HK-2 (cell line): Measurements from ENCODE around the gene MYO5B.
A peak's percentile ranks its signal among the peaks of the same experiment; 100 is the strongest.
"Not testable (repeated sequence)": the region's sequence is repeated elsewhere in the genome, so short reads cannot be mapped to it uniquely, and the experiment has no call there.

Experiments
- DNase-seq: peaks from one replicate; pipeline ENCODE4 v3.0.0-alpha.2; 2018; ENCODE audit not compliant: unreplicated experiment

The MYO5B gene

DNA sequence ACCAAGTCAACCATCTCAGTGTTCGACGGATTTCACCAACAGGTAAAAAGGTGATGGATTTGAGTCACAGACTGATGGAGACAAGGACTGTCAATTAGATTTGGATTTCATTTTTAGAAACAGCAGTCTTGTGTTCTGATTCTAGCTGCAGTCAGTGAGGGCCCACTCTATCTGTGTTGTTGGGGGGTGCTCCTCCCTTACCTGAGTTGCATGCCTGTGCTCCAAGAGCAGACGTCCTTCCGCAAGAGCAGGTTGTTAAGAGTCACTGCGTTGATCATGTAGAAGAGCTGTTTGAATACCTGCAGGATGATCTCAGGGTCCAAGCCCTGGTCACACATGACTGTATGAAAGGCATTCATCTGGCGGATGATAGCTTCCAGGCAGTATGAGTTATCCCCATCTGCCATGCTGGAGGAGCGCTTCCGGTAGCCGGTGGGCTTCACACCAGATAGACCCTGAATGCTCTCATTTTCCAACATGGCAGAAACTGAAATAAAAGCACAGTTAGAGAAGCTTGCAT, 357.6 kb downstream of the MYO5B start:
- DNase-seq: not testable (repeated sequence)

DNA sequence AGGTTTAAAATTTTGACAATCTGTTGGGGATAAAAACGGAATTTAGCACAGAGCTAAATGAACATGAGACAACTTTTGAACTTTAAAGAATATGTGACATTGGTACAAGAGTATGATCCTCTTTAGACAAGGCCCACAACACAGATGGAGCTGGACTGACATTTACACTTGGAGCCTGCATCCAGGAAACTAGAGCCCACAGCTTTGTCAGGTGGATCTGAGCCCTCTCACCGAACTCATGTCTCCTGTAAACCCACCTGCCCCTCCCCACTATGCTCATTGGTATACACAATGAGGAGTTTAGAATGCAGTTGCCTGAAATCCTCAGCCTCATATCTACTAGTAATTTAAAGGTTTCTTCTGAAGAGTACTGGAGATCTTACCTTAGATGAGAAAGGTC, 359.5 kb downstream of the MYO5B start:
- DNase-seq: no peak

DNA sequence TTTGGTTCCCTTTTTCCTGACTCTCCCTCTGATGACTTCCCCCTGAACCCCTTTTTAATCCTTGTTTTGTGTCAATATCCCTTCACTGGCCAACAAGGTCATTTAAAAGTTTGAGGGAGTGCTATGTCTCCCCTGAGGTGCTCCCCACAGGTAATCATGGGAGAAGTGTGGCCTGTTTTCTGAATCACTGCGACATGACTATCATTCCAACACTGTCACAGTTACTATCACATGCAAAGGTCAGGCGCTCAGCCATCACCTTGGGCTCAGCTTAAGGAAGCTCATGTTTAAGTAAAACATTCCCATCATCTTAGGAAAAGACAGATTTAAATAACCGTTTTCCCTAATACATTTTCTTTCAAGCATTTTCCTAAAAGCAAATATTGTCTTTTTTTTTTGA, 360.7 kb downstream of the MYO5B start:
- DNase-seq: no peak

DNA sequence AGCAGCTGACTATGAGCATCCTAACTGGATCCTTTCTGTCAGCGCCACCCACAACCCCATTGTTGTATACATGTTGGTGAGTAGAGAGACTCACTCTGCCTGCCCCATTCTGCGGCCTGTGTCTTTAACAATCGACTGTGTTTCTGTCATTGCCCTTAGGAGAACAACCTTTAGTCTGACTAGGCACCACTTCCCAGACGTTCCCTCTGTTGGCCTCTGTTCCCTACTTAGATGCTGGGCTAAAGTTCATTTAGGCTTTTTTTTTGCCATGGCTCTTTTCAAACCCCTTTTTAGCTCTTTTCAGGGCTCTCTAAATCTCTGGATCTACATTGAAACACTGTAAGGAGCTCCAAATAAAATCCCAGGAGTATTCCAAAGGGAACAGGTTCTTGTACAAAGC, 361.1 kb downstream of the MYO5B start:
- no peak for DNase-seq

DNA sequence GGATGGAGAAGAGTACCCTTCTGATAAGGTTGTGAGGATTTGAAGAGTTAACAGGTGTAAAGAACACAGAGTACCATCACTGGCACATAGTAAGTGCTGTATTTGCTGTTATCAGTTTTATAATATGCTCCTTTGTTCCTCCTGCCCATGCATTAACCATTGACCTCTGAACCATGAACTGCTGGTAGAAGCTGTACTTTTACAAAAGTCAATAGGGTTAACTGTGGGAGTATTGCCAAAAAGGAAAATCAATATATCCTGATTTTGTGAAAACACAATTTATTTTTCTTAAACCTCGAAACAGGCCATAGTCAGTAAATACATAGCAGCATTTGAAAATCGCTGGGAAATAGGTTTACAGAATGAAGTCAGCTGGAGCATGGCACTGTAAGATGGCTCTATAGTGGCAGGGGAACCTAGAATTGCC, 362.7 kb downstream of the MYO5B start:
- DNase-seq: no peak

DNA sequence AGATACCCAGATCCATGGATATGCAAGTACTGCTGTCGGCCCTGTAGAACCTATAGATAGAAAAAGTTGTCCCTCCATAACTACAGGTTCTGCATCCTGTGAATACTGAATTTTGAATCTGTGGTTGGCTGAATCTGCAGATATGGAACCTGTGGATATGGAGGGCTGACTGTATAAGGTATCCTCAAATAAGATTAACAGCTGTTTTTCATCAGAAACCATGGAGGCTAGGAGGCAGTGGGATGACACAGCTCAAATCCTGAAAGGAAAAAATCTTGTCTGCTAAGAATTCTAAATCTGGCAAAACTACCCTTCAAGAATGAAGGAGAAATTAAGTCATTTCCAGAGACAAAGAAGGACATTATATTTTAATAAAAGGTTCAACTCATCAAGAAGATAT, 367.0 kb downstream of the MYO5B start:
- DNase-seq: no peak

DNA sequence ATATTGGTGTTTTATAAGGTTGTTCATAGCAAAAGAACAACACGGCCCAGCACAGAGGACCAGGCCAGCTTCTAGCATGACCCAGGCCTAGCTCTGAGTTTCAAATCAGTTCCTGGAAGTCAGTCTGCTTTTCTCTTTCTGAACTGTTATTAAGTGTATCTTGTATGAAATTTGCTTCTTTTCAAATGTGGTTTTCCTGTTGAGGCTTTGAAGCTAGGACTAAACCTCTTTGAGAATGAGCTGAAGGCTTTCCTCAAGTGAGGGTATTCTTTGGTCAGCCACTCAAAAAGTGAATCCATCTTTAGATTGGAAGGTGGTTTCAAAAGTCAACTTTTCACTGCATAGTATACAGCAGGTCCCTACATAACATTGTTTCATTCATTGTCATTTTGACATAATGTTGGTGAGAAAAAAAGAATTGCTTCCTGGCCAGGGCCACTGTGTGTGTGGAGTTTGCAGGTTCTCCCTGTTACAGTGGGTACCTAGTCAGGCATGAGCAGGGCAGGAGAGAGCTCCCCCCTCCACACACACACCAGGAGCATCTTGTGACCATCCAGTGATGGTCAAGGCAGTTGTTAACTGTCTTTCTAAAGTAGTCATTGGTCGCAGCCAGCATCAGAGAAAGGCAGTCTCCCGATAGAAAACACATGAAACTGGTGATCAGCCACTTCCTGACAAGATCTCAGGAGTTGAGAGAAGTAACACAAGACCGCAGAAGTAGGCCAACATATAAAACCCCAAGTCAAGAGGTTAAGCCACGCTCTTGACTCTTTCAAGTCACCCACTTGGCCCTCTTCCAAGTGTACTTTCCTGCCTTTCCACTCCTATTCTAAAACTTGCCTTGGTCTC, 374.9 kb downstream of the MYO5B start:
- DNase-seq: no peak

DNA sequence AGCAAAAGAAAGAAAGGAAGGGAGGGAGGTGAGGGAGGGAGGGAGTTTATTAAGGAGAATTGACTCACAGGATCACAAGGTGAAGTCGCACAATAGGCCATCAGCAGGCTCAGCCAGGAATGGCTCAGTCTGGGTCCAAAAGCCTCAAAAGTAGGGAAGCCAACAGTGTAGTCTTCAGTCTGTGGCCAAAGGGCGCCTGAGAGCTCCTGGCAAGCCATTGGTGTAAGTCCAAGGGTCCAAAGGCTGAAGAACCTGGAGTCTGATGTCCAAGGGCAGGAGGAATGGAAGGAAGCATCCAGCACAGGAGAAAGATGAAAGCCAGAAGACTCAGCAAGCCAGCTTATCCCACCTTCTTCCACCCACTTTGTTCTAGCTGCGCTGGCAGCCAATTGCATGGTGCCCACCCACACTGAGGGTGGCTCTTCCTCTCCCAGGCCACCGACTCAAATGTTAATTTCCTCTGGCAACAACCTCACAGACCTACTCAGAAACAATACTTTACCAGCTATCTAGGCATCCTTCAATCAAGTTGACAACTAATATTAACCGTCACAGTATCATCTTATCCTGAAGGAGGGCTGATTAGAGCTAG, 375.8 kb downstream of the MYO5B start:
- no peak for DNase-seq

DNA sequence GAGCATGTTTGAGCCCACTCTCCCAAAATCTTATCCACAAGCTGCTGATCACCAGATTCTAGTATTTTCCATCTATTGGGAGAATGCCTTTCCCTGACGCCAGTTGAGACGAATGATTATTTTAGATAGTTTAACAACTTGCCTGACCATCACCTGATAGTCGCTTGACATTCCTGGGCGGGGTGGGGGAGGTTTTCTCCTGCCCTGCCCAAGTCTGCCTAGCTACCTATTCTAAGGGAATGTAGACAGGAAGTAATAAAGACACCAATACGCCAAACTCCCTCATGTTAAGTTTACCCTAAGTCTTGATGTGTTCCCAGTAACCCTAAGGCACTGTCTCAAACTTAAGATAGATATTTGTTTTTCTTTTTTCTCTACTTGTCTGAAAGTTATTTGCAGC, 377.0 kb downstream of the MYO5B start:
- no peak for DNase-seq

DNA sequence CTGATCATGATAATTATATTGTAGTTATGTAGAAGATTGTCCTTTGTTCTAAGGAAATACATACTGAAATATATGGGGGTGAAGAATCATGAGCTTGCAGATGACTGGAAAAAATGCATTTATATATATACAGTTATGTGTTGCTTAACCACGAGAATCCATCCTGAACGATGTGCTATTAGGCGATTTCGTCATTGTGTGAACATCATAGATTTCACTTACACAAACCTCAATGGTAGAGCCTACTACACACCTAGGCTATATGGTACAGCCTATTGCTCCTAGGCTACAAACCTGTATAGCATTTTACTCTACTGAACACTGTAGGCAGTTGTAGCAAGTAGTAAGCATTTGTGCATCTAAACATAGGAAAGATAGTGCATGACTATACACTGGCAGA, 379.0 kb downstream of the MYO5B start:
- DNase-seq: no peak

DNA sequence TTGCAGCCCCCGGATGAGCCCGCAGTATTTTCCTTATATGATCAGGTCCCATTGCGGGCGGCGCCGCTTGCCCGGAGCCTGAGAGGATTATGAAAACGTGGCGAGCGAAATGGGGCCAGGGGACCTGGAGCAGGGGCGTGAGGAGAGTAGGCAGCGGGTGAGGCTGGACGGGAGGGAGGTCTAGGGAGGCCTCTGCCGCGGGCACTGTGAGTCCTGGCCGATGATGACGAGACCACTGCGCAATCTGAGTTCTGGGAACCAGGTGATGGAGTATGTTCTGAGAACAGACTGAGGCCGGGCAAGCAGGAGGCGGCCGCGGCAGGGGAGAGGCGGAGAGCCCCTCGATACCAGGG, 380.8 kb downstream of the MYO5B start:
- no peak for DNase-seq

DNA sequence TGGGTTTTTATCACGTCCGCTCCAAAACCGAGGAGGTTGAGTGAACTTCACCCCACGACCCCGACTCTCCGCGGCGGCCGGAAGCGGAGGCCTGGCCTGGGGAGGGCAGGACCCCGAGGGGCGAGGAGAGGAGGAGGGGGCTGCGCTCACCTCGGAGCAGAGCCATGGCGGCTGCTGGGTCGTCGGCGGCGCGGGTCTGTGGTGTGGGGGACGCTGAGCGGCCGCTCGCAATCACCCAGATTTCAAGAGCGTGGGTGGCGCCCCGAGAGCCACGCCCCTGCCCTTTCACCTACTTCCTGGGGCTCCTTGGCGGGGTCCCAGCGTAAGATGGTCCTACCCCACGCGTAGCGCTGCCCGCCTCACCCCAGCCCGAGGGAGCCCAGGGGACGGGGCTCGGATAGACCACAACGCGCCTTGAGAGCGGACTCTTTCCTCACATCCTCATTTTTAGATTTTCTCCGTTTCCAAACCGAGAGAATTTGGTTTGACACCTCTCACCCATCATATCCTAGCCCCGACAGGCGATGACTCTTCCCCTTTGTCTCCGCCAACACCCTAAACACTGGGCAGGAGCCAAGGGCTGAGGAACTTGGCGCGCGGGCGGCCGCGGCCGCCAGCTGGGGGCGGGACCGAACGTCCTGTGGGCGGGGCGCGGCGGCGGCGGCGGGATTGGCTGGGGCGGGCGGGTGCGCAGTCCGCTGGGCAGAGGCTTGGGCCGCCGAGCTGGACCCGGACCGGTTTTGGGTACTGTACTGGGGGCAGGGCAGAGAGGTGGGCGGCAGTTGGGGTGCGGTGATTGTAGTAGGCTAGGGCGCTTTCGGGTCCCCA, 381.4 kb downstream of the MYO5B start, which contains the start of gene ACAA2:
Gene ACAA2, minus strand, starts transcription at position 215 of the 828 bp plus-strand sequence. Its CDS starts 49 bp downstream, at position 166.
- DNase-seq: peak; percentile 83

DNA sequence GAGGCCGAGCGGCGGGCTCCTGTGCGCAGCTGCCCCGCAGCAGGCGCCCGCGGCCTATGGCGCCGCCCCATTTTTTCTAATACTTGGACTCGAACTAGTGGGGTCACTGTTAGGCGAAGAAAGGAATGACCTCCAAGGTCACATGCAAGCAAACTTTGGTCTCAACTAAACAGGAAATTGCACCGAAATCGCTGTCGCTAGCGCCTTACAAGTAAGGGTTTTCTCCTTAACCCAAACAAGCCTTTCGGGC, 382.0 kb downstream of the MYO5B start:
- peak; percentile 28 for DNase-seq

DNA sequence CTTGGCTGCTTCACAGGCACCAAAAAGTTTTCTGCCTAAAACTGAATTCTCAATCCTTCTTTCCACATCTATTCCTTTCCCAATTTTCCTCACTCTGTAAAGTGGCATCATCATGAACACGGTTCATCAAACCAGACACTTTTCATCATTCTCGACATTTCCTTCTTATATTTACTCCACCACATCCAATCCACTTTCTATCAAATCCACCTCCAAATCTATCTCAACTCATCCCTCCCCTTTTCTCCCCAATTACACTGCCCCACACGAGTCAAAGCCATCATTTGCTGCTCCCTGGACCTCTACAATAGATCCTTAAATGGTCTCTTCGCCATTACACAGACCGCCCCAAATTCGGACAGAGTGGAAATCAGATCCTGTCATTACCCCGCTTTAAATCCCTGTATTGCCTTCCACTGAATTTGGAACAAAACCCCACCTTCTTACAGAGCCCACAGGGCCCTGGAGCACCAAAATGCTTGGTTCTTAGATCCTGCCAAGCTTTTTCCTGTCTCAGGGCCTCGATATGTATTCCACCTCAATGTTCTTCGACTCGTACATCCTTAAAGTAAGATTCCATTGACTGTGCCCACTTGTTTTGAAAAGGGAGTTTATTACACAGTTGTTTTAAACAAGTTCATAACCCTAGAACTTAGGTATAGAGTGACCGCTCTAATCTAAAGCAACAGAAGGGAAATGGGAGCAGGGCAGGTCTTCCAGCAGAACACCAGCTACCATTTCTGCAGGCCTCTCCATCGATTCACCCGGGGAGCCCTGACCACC, 382.5 kb downstream of the MYO5B start:
- DNase-seq: no peak

DNA sequence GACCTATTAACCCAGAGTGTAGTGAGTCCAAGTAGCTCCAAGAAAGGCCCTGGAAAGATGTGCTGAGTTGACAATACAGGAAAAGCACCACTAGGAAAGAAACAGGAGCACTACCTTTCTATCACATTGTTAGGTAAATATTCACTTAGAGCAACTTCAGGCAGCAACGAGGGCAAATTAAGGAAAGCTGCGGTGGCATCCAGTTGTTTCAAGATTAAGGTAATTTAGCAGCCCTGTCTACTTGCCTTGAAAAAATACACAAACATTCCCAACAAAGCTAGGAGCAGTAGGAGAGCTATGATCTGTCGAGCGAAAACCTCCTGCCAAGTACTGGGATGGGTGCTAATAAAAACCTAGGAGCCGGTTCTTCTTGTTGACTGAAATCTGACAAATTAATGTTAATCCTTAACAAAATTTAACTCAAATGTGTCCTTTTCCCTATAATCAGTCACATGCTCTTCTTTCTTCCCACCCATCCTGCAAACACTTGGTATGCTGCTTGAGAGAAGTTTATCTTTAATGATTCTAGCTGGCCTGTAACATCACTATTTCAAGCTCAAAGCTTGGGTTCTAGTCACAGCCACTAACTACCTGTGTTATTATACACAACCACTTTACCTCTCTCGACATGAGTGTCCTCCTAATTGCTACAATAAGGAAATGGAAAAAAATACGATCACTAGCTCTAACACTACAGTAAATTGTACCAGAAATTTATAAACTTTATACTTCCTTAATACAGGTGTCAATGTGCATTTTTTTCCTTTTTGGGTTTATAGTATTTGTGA, 383.6 kb downstream of the MYO5B start:
- DNase-seq: no peak

DNA sequence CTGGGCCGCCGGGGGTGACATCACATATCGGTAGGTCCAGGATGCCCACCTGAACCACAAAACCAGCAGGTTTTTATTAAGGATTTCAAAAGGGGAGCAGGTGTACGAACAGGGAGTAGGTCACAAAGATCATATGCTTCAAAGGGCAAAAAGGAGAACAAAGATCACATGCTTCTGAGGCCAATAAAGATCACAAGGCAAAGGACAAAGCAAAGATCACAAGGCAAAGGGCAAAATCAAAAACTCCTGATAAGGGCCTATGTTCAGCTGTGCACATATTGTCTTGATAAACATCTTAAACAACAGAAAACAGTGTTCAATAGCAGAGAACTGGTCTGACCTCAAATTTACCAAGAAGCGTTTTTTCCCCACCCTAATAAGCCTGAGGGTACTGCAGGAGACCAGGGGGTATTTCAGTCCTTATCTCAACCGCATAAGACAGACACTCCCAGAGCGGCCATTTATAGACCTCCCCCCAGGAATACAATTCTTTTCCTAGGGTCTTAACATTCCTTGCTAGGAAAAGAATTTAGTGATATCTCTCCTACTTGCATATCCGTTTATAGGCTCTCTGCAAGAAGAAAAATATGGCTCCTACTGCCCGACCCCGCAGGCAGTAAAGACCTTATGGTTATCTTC, 386.3 kb downstream of the MYO5B start:
- not testable (repeated sequence) for DNase-seq

DNA sequence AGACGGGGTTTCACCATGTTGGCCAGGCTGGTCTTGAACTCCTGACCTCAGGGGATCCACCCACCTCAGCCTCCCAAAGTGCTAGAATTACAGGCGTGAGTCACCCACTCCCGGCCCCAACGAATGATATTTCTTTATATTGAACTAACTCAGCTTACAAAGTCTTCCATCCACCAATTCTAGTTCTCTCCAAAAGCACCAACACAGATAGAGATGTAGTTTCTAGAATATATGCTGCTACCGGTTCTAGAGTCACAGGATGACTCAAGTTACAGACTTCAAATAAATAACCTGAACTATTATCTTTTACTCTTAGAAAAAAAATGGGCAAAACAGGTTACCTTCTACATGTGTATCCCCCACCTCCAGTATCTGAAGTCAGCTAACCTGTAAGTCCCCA, 390.9 kb downstream of the MYO5B start:
- DNase-seq: no peak

DNA sequence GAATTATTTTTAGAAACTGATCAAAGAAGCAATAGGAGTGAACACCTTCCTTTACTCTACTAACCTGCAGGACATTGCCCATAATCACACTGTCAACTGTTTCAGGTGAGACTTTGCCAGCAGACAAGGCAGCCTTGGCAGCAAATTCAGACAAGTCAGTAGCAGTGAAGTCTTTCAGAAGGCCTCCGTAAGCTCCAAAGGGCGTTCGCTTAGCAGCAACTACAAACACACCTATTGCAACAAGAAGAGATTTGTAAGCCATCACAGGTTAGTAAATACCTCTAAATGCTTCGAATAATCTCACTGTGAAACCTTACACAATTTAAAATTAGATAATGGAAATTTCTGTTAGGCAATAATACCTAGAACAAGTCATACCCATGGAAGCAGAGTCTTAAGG, 392.3 kb downstream of the MYO5B start:
- no peak for DNase-seq

DNA sequence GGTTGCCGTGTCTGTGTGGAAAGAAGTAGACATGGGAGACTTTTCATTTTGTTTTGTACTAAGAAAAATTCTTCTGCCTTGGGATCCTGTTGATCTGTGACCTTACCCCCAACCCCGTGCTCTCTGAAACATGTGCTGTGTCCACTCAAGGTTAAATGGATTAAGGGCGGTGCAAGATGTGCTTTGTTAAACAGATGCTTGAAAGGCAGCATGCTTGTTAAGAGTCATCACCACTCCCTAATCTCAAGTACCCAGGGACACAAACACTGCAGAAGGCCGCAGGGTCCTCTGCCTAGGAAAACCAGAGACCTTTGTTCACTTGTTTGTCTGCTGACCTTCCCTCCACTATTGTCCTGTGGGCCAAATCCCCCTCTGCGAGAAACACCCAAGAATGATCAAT, 394.5 kb downstream of the MYO5B start:
- DNase-seq: not testable (repeated sequence)

DNA sequence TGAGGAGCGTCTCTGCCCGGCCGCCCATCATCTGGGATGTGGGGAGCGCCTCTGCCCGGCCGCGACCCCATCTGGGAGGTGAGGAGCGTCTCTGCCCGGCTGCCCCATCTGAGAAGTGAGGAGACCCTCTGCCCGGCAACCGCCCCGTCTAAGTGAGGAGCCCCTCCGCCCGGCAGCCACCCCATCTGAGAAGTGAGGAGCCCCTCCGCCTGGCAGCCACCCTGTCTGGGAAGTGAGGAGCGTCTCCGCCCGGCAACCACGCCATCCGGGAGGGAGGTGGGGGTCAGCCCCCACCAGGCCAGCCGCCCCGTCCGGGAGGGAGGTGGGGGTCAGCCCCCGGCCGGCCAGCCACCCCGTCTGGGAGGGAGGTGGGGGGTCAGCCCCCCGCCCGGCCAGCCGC, 395.1 kb downstream of the MYO5B start:
- DNase-seq: not testable (repeated sequence)

DNA sequence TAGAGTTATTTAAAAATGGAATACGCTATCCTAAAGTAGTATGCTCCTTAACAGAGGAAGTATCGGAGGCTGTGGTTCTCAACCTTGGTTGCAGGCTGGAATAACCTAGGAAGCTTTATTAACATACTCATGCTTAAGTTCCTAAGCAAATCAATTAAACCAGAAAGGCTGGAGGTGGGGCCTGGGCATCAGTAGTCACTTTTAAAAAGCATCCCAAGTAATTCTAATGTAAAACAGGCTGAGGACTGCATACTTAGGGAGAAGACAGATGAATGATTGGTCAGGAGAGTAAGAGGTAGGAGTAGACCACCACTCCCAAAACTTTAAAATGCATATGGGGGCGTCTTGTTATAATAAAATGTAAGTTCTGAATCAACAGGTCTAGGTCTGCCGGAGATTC, 396.9 kb downstream of the MYO5B start:
- no peak for DNase-seq
